Activated CD8-positive, alpha-beta memory T cell treated with anti-CD3 and anti-CD28 coated beads, Interleukin-2, amount 10 ng/mL, durations not matched to agents 7 days and 5 days (primary cell): ENCODE measurements around the gene WWOX. TPM values are rescaled to one million over a fixed set of nuclear protein-coding genes. Genes with fewer than 3 reads are reported as not detected.

Source experiments
- ATAC-seq: fragments of 150-1000 bp; cut with Tn5 transposase; one replicate; pipeline ENCODE4 v1.10.0; 2021; ENCODE audit warnings: moderate library complexity
- CTCF ChIA-PET: fragments of 350-600 bp; sonication (Branson Sonifier 250); formaldehyde crosslinking; loops from one replicate; lab custom pipeline; 2021; ENCODE audit warnings: antibody characterized with exemption; lab: Charles Lee
- DNase-seq: peaks from one replicate; pipeline ENCODE4 v3.0.0-alpha.2; 2020
- H3K27ac Mint-ChIP-seq: one replicate; pipeline ENCODE4 v1.8.0; 2021; ENCODE audit warnings: mild to moderate bottlenecking, mixed read lengths
- H3K27me3 Mint-ChIP-seq: one replicate; pipeline ENCODE4 v1.8.0; 2021; ENCODE audit warnings: mixed read lengths
- H3K36me3 Mint-ChIP-seq: one replicate; pipeline ENCODE4 v1.8.0; 2021; ENCODE audit warnings: mild to moderate bottlenecking, mixed read lengths
- H3K4me1 Mint-ChIP-seq: one replicate; pipeline ENCODE4 v1.8.0; 2021; ENCODE audit warnings: mixed read lengths
- H3K4me3 Mint-ChIP-seq: one replicate; pipeline ENCODE4 v1.8.0; 2021; ENCODE audit warnings: mild to moderate bottlenecking, moderate library complexity, mixed read lengths
- H3K9me3 Mint-ChIP-seq: one replicate; pipeline ENCODE4 v1.8.0; 2022; ENCODE audit warnings: low read depth, mixed read lengths
- total RNA-seq, 2 experiments: library from RNA; stranded (reverse); gene quantifications; one replicate each; pipeline ENCODE4 v1.2.3, GENCODE V29; 2021

WWOX gene
- total RNA-seq, 2 experiments from 2014 or later = 25.2 to 38.8 TPM

DNA sequence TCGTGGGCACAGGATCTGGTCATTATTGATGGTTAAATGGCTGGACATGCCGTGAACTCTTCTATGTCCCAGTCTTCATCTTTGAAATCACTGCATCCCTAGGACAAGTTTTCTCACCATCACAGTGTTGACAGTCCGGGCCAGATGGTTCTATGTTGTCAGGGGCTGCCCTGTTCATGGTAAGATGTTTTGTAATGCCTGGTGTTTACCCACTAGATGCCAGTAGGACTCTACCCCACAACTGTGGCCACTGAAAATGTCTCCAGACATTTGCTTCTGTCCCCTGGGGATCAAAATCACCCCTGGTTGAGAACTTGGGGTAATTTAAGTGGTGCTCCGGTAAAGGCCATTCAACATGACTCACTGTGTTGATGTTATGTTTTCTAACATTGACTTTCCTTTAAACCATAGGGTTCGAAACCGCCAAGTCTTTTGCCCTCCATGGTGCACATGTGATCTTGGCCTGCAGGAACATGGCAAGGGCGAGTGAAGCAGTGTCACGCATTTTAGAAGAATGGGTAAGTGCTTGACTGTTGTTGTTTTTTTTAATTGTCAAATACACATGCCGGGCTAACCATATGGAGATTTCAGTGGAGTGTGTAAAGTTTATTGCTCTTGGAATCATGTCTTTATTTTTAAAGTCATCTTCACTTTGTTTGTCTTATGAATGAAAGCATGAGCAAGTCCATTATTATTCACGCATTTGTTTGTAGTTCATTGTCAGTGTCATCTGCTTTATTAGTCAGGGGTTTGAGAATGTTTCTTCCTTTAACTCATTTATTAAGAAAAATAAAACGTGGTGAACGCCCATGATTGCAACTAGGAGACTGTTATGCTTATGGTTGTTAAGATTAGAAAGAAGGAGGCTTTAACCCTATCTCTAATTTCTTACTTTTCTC lies 64.6 kb downstream of the WWOX start:
- no peaks in the 10 kb centered on the region for H3K4me1 Mint-ChIP-seq
- no peak overlapping the region for H3K4me3 Mint-ChIP-seq
- H3K36me3 Mint-ChIP-seq = peaks cover 21% of the 10 kb centered on the region
- H3K27me3 Mint-ChIP-seq = no peaks in the 10 kb centered on the region
- no peak for DNase-seq
- no peak overlapping the region for H3K27ac Mint-ChIP-seq
- CTCF ChIA-PET = no interaction called here
- ATAC-seq = no peak
- peaks cover 3% of the 10 kb centered on the region for H3K9me3 Mint-ChIP-seq

- Mint-ChIP-seq H3K36me3 (peaks cover 11% of the 10 kb centered on the region), H3K27me3 (no peaks in the 10 kb centered on the region), H3K4me1 (no peaks in the 10 kb centered on the region), H3K9me3 (no peaks in the 10 kb centered on the region), H3K4me3 (no peak overlapping the region), H3K27ac (no peak overlapping the region)
- CTCF ChIA-PET = no interaction called here
- ATAC-seq (no peak), DNase-seq (no peak)
Measured at GRCh38 chr16:78170494-78170933, 71.1 kb downstream of the WWOX start.

DNA sequence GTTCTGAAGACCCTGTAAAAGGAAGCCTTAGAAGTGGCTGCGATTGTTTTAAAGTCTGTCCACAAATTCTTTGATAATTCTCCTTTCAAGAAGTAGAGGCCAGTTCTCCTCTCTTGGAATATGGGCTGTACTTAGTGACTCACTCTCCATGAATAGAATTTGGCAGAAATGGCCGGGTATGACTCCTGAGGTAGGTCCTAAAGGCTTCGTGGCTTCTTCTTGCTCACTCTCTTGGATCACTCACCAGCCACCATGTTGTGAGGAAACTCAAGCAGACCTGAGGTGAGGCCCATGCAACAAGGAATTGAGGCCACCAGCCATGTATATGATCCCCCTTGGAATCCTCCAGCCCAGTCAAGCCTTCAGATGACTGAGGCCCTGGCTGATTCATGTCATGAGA lies 75.8 kb downstream of the WWOX start:
- Mint-ChIP-seq H3K4me3 (no peak overlapping the region), H3K27me3 (no peaks in the 10 kb centered on the region), H3K36me3 (no peaks in the 10 kb centered on the region), H3K27ac (no peak overlapping the region), H3K4me1 (no peaks in the 10 kb centered on the region), H3K9me3 (no peaks in the 10 kb centered on the region)
- DNase-seq (no peak), ATAC-seq (no peak)
- CTCF ChIA-PET = no interaction called here

DNA sequence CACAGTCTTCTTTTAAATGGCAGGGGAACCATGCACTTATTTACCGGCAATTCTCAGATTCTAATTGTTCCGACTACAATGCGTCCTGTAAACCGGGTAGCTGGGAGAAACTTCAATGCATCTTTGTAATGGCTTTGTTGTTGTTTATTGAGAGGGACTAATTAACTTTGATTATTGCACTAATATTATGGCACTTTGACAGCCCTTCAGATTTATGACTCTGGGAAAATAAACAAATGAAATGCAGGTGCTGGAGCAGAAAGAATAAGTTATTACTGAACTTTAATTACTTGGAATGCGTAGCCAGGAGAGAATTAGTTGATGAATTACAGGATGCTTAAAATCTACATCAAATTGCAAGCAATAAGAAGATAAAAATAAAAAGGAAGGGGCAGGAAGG lies 77.0 kb downstream of the WWOX start:
- CTCF ChIA-PET = no interaction called here
- no peaks in the 10 kb centered on the region for H3K36me3 Mint-ChIP-seq
- no peaks in the 10 kb centered on the region for H3K9me3 Mint-ChIP-seq

DNA sequence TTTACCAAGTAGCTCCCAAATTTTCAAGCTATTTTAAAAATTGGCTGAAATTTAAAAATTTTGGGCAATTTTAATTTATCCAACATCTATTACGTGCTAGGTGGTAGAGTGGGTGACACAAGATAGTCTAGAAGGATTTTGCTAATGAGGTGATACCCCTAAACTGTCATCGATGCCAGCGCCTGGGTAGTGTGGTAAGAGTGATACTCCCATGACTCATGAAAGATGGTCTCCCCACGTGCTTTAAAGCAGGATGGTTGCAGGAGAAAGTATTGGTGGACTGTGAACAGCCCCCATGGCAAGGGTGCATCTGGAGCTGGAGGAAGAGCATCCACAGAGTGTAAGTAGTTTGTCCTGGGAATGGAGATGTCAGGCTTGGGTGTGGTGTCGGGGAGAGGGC lies 77.8 kb downstream of the WWOX start:
- H3K27me3 Mint-ChIP-seq = no peaks in the 10 kb centered on the region
- ATAC-seq (no peak), DNase-seq (no peak)
- H3K27ac Mint-ChIP-seq = no peak overlapping the region
- CTCF ChIA-PET = no interaction called here
- H3K4me1 Mint-ChIP-seq = no peaks in the 10 kb centered on the region
- H3K4me3 Mint-ChIP-seq = no peak overlapping the region
- no peaks in the 10 kb centered on the region for H3K9me3 Mint-ChIP-seq
- no peaks in the 10 kb centered on the region for H3K36me3 Mint-ChIP-seq

More for the DNA sequence above, 77.0 kb downstream of the WWOX start:
- DNase-seq (no peak), ATAC-seq (no peak)
- no peaks in the 10 kb centered on the region for H3K27me3 Mint-ChIP-seq
- H3K27ac Mint-ChIP-seq = no peak overlapping the region
- no peak overlapping the region for H3K4me3 Mint-ChIP-seq
- H3K4me1 Mint-ChIP-seq = no peaks in the 10 kb centered on the region

GRCh38 chr16:78177987-78178386 lies 78.5 kb downstream of the WWOX start:
- H3K9me3 Mint-ChIP-seq = no peaks in the 10 kb centered on the region
- H3K4me3 Mint-ChIP-seq = no peak overlapping the region
- ATAC-seq (no peak), DNase-seq (no peak)
- H3K27me3 Mint-ChIP-seq = no peaks in the 10 kb centered on the region
- H3K36me3 Mint-ChIP-seq = no peaks in the 10 kb centered on the region
- H3K4me1 Mint-ChIP-seq = no peaks in the 10 kb centered on the region
- CTCF ChIA-PET = no interaction called here
- no peak overlapping the region for H3K27ac Mint-ChIP-seq

- Mint-ChIP-seq H3K4me3 (no peak overlapping the region), H3K36me3 (no peaks in the 10 kb centered on the region), H3K27me3 (no peaks in the 10 kb centered on the region), H3K9me3 (no peaks in the 10 kb centered on the region), H3K4me1 (no peaks in the 10 kb centered on the region), H3K27ac (no peak overlapping the region)
- CTCF ChIA-PET = no interaction called here
- ATAC-seq (no peak), DNase-seq (no peak)
Measured at GRCh38 chr16:78179666-78180065, 80.2 kb downstream of the WWOX start.

- CTCF ChIA-PET = interaction anchor here (0.6 kb wide), 1 partner anchor 49 kb away, joined by 3 read pairs; no protein-coding TSS in a partner anchor
- no peak for ATAC-seq
- DNase-seq = no peak
- H3K27me3 Mint-ChIP-seq = no peaks in the 10 kb centered on the region
- H3K4me3 Mint-ChIP-seq = no peak overlapping the region
- no peak overlapping the region for H3K27ac Mint-ChIP-seq
- H3K36me3 Mint-ChIP-seq = no peaks in the 10 kb centered on the region
- no peaks in the 10 kb centered on the region for H3K4me1 Mint-ChIP-seq
- H3K9me3 Mint-ChIP-seq = no peaks in the 10 kb centered on the region
Measured at GRCh38 chr16:78180349-78180748, 80.9 kb downstream of the WWOX start.

- Mint-ChIP-seq H3K9me3 (peaks cover 2% of the 10 kb centered on the region), H3K36me3 (no peaks in the 10 kb centered on the region), H3K4me3 (no peak overlapping the region), H3K27me3 (no peaks in the 10 kb centered on the region), H3K27ac (no peak overlapping the region), H3K4me1 (no peaks in the 10 kb centered on the region)
- ATAC-seq (no peak), DNase-seq (no peak)
- CTCF ChIA-PET = no interaction called here
Measured at GRCh38 chr16:78183437-78184237, 84.2 kb downstream of the WWOX start.

- peaks cover 3% of the 10 kb centered on the region for H3K9me3 Mint-ChIP-seq
- ATAC-seq (no peak), DNase-seq (no peak)
- no peak overlapping the region for H3K27ac Mint-ChIP-seq
- H3K4me1 Mint-ChIP-seq = no peaks in the 10 kb centered on the region
- CTCF ChIA-PET = no interaction called here
- H3K36me3 Mint-ChIP-seq = no peaks in the 10 kb centered on the region
- H3K4me3 Mint-ChIP-seq = no peak overlapping the region
- H3K27me3 Mint-ChIP-seq = no peaks in the 10 kb centered on the region
Measured at GRCh38 chr16:78184238-78185183, 85.1 kb downstream of the WWOX start.

- Mint-ChIP-seq H3K9me3 (peaks cover 3% of the 10 kb centered on the region), H3K36me3 (peaks cover 1% of the 10 kb centered on the region), H3K27ac (no peak overlapping the region), H3K4me1 (no peaks in the 10 kb centered on the region), H3K27me3 (no peaks in the 10 kb centered on the region), H3K4me3 (no peak overlapping the region)
- ATAC-seq = no peak
- DNase-seq = no peak
- CTCF ChIA-PET = no interaction called here
Measured at GRCh38 chr16:78189121-78189520, 89.7 kb downstream of the WWOX start.

GRCh38 chr16:78192734-78193488 lies 93.5 kb downstream of the WWOX start:
- no peak overlapping the region for H3K27ac Mint-ChIP-seq
- no peak for ATAC-seq
- H3K4me1 Mint-ChIP-seq = no peaks in the 10 kb centered on the region
- CTCF ChIA-PET = no interaction called here
- H3K36me3 Mint-ChIP-seq = peaks cover 1% of the 10 kb centered on the region
- no peak for DNase-seq
- H3K9me3 Mint-ChIP-seq = peaks cover 3% of the 10 kb centered on the region
- no peak overlapping the region for H3K4me3 Mint-ChIP-seq
- H3K27me3 Mint-ChIP-seq = no peaks in the 10 kb centered on the region
